Epidermal melanocyte (primary cell): ENCODE measurements around the gene LIMA1.
"Not testable (repeated sequence)": the region's sequence is repeated elsewhere in the genome, so short reads cannot be mapped to it uniquely, and the experiment has no call there.

ENCODE experiments used
- DNase-seq: peaks from one replicate; pipeline ENCODE4 v3.0.0; 2011; ENCODE audit warnings: low spot score; ENCODE audit not compliant: insufficient read length

LIMA1 gene

GRCh38 chr12:50248411-50248810, 34.9 kb downstream of the LIMA1 start:
- no peak for DNase-seq

- DNase-seq: not testable (repeated sequence)
Observed at GRCh38 chr12:50247665-50248064, 35.7 kb downstream of the LIMA1 start.

GRCh38 chr12:50246873-50247612, 36.3 kb downstream of the LIMA1 start:
- peak; percentile 23 for DNase-seq

GRCh38 chr12:50246197-50246865, 37.0 kb downstream of the LIMA1 start:
- DNase-seq: no peak

- DNase-seq: no peak
Observed at GRCh38 chr12:50243507-50243906, 39.8 kb downstream of the LIMA1 start.

- no peak for DNase-seq
Observed at GRCh38 chr12:50242751-50243191, 40.5 kb downstream of the LIMA1 start.

- no peak for DNase-seq
Observed at GRCh38 chr12:50241178-50241577, 42.1 kb downstream of the LIMA1 start.

GRCh38 chr12:50240792-50241114, 42.6 kb downstream of the LIMA1 start:
- DNase-seq: no peak

GRCh38 chr12:50240096-50240791, 43.1 kb downstream of the LIMA1 start:
- DNase-seq: no peak

- no peak for DNase-seq
Observed at GRCh38 chr12:50239355-50239891, 43.9 kb downstream of the LIMA1 start.

- DNase-seq: no peak
Observed at GRCh38 chr12:50234347-50234746, 49.0 kb downstream of the LIMA1 start.

GRCh38 chr12:50232771-50233209, 50.5 kb downstream of the LIMA1 start:
- no peak for DNase-seq

GRCh38 chr12:50232206-50232605, 51.1 kb downstream of the LIMA1 start:
- DNase-seq: no peak

GRCh38 chr12:50231346-50231745, 52.0 kb downstream of the LIMA1 start:
- DNase-seq: no peak

GRCh38 chr12:50230217-50230616, 53.1 kb downstream of the LIMA1 start:
- DNase-seq: no peak

- DNase-seq: no peak
Observed at GRCh38 chr12:50224026-50224692, 59.2 kb downstream of the LIMA1 start.

- peak; percentile 78 for DNase-seq
Observed at GRCh38 chr12:50222275-50222783, 61.0 kb downstream of the LIMA1 start.

GRCh38 chr12:50221228-50222008, 61.9 kb downstream of the LIMA1 start:
- peak; percentile 76 for DNase-seq

- no peak for DNase-seq
Observed at GRCh38 chr12:50220363-50220995, 62.8 kb downstream of the LIMA1 start.

GRCh38 chr12:50219544-50219943, 63.8 kb downstream of the LIMA1 start:
- DNase-seq: no peak
